Natural killer cell (primary cell): ENCODE results near the gene DDR1. TPM values are rescaled to one million over a fixed set of nuclear protein-coding genes. Genes with fewer than 3 reads are reported as not detected.
"Not testable (repeated sequence)": the region's sequence is repeated elsewhere in the genome, so short reads cannot be mapped to it uniquely, and the experiment has no call there.

ENCODE experiments used
- ATAC-seq, 3 donors: fragments of 150-1000 bp in 2 of 3; fragments of 200-7000 bp in 1 of 3; cut with Tn5 transposase; 1 replicate in 1 of 3; 2 replicates in 2 of 3; pipeline ENCODE4 v1.10.0; 2021; ENCODE audit warnings: mild to moderate bottlenecking in 2 of 3, moderate library complexity in 2 of 3
- DNase-seq, 2 donors: peaks; one replicate each; pipeline versions ENCODE4 v3.0.0 to v3.0.0-alpha.2; 2013 to 2021; ENCODE audit warnings: mixed read lengths in 1 of 2
- H3K27ac ChIP-seq: one replicate; pipeline ENCODE4 v1.5.1; 2013; ENCODE audit warnings: mild to moderate bottlenecking, low read length
- H3K27me3 ChIP-seq: one replicate; pipeline ENCODE4 v1.6.1; 2013; ENCODE audit warnings: low read length; ENCODE audit not compliant: control insufficient read depth, insufficient read depth
- H3K36me3 ChIP-seq: one replicate; pipeline ENCODE4 v1.6.1; 2013; ENCODE audit warnings: low read length; ENCODE audit not compliant: control insufficient read depth, insufficient read depth
- H3K4me1 ChIP-seq: one replicate; pipeline ENCODE4 v1.6.1; 2013; ENCODE audit warnings: low read length; ENCODE audit not compliant: control insufficient read depth, insufficient read depth
- H3K4me3 ChIP-seq: one replicate; pipeline ENCODE4 v1.5.1; 2013; ENCODE audit warnings: low read length
- H3K9me3 ChIP-seq: one replicate; pipeline ENCODE4 v1.6.1; 2013; ENCODE audit warnings: low read length; ENCODE audit not compliant: control insufficient read depth, insufficient read depth
- H3K27ac Mint-ChIP-seq, 2 donors: one replicate each; pipeline ENCODE4 v1.8.0; 2022; ENCODE audit warnings: mild to moderate bottlenecking in 2 of 2, mixed read lengths in 2 of 2, moderate library complexity in 1 of 2
- H3K27me3 Mint-ChIP-seq, 2 donors: one replicate each; pipeline ENCODE4 v1.8.0; 2022; ENCODE audit warnings: low read depth in 2 of 2, mixed read lengths in 2 of 2
- H3K36me3 Mint-ChIP-seq: one replicate; pipeline ENCODE4 v1.8.0; 2022; ENCODE audit warnings: mixed read lengths
- H3K4me1 Mint-ChIP-seq, 2 donors: one replicate each; pipeline ENCODE4 v1.8.0; 2022; ENCODE audit warnings: mixed read lengths in 2 of 2
- H3K4me3 Mint-ChIP-seq: one replicate; pipeline ENCODE4 v1.8.0; 2022; ENCODE audit warnings: mild to moderate bottlenecking, moderate library complexity, mixed read lengths
- H3K9me3 Mint-ChIP-seq, 2 donors: one replicate each; pipeline ENCODE4 v1.8.0; 2022; ENCODE audit warnings: mixed read lengths in 2 of 2
- WGBS: methylation state at CpG from one replicate; pipeline ENCODE4 v1.1.7; 2013; ENCODE audit warnings: missing lambda C conversion rate; ENCODE audit not compliant: insufficient coverage; 5-methylcytosine and 5-hydroxymethylcytosine counted together
- intact Hi-C: fragments of 100-400 bp; cut with micrococcal nuclease; formaldehyde crosslinking; loops from one replicate; pipeline ENCODE4 v1.14.2; 2022
- total RNA-seq, 4 donors: library from RNA; stranded (reverse); fragments of 120-200 nt in 1 of 4; gene quantifications; one replicate each; pipeline versions ENCODE4 v1.2.3 to v1.2.4, GENCODE V29; 2013 to 2022
- TF ChIP-seq, protein P1 (sequence below): fragments of 200-600 bp; IDR thresholded peaks from one replicate; pipeline ENCODE4 v1.8.0; 2022; ENCODE audit warnings: antibody characterized with exemption

DDR1 gene
- total RNA-seq, 3 donors from 2014 or later (not counting 1 experiment from before 2014, with no cell fraction given): 2.6 to 7.4 (median 5.2) TPM

DNA sequence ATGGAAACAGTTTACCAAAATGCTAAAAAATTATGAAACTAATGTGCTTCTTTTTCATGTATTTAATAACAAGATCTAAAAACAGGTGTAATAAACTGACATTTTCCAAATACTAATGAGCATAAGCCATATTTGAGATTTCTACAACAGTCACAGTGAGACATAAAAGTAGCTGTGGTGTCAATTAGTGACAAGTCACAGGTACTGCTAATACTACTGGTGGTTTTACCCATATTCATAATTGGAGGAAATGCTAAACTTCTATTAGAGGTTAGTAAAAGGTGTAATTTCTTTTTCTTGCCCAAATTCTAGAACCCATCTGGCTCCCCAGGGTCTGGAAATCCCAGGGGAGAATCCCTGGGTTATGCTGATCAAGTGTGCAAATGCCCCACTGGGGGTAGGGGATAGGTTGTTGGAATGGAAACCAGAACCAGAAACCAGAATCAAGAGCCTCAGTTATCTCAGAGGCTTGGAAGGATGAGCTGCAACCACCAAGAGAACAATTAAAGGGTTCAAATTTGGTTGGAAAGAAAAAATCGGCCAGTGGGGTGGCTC, 16.6 kb downstream of the DDR1 start:
- H3K9me3 ChIP-seq: no peaks in the 10 kb centered on the region
- TF ChIP-seq, protein P1, sequence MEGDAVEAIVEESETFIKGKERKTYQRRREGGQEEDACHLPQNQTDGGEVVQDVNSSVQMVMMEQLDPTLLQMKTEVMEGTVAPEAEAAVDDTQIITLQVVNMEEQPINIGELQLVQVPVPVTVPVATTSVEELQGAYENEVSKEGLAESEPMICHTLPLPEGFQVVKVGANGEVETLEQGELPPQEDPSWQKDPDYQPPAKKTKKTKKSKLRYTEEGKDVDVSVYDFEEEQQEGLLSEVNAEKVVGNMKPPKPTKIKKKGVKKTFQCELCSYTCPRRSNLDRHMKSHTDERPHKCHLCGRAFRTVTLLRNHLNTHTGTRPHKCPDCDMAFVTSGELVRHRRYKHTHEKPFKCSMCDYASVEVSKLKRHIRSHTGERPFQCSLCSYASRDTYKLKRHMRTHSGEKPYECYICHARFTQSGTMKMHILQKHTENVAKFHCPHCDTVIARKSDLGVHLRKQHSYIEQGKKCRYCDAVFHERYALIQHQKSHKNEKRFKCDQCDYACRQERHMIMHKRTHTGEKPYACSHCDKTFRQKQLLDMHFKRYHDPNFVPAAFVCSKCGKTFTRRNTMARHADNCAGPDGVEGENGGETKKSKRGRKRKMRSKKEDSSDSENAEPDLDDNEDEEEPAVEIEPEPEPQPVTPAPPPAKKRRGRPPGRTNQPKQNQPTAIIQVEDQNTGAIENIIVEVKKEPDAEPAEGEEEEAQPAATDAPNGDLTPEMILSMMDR: no peak
- H3K36me3 ChIP-seq: no peaks in the 10 kb centered on the region
- H3K4me1 ChIP-seq: no peaks in the 10 kb centered on the region
- H3K4me3 Mint-ChIP-seq: no peak overlapping the region
- H3K4me1 Mint-ChIP-seq: no peaks in the 10 kb centered on the region
- intact Hi-C loops: no loop called here
- WGBS: 86% methylated on average over 1 of the region's 1 CpG
- no peak overlapping the region for H3K27ac ChIP-seq
- H3K4me3 ChIP-seq: no peak overlapping the region
- H3K27me3 Mint-ChIP-seq: peaks cover 0 to 8% of the 10 kb centered on the region in 2 donors
- DNase-seq (no peak), ATAC-seq (no peak)
- no peak overlapping the region for H3K27ac Mint-ChIP-seq
- no peaks in the 10 kb centered on the region for H3K27me3 ChIP-seq
- no peaks in the 10 kb centered on the region for H3K9me3 Mint-ChIP-seq
- H3K36me3 Mint-ChIP-seq: no peaks in the 10 kb centered on the region

DNA sequence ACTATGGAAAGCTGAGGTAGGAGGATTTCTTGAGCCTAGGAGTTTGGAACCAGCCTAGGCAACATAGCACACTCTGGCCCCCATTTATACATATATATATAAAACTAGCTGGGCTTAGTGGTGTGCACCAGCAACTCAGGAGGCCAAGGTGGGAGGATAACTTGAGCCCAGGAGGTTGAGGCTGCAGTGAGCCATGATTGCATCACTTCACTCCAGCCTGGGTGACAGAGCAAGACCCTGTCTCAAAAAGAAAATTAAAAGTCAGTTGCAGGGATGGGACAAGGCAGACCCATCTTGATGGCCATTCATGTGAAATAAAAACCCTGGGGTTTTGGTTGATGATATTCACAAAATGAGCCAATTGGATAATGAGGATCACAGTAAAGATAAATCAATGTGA, 17.1 kb downstream of the DDR1 start:
- Mint-ChIP-seq H3K27me3 (peaks cover 0 to 7% of the 10 kb centered on the region in 2 donors), H3K27ac (no peak overlapping the region), H3K9me3 (no peaks in the 10 kb centered on the region), H3K4me3 (no peak overlapping the region), H3K4me1 (no peaks in the 10 kb centered on the region), H3K36me3 (no peaks in the 10 kb centered on the region)
- DNase-seq (no peak), ATAC-seq (no peak)
- no peak overlapping the region for H3K27ac ChIP-seq
- no peak overlapping the region for H3K4me3 ChIP-seq
- intact Hi-C loops: no loop called here
- H3K36me3 ChIP-seq: no peaks in the 10 kb centered on the region
- no peaks in the 10 kb centered on the region for H3K9me3 ChIP-seq
- no peaks in the 10 kb centered on the region for H3K27me3 ChIP-seq
- TF ChIP-seq, protein P1: no peak
- H3K4me1 ChIP-seq: no peaks in the 10 kb centered on the region

DNA sequence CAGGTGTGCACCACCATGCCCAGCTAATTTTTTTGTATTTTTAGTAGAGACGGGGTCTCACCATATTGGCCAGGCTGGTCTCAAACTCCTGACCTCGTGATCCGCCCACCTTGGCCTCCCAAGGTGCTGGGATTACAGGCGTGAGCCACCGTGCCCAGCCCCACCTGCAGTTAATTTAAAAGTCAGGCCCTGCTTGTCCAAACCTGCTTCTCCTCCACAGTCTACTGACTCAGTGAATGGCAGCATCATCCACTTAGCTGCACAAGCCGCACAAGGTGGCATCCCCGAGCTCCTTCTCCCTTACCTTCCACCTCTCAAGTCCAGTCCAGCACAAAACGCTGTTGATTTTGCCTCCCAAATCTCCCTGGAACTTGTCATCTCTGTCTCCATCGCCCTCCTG, 17.9 kb downstream of the DDR1 start:
- H3K27ac ChIP-seq, H3K4me1 ChIP-seq, H3K36me3 ChIP-seq, H3K27ac Mint-ChIP-seq, H3K9me3 Mint-ChIP-seq, H3K4me3 Mint-ChIP-seq, H3K4me3 ChIP-seq, H3K27me3 ChIP-seq, intact Hi-C loops, DNase-seq, H3K36me3 Mint-ChIP-seq, H3K27me3 Mint-ChIP-seq, H3K9me3 ChIP-seq, H3K4me1 Mint-ChIP-seq, ATAC-seq: not testable (repeated sequence)
- WGBS: 89% methylated on average over 9 of the region's 9 CpGs

DNA sequence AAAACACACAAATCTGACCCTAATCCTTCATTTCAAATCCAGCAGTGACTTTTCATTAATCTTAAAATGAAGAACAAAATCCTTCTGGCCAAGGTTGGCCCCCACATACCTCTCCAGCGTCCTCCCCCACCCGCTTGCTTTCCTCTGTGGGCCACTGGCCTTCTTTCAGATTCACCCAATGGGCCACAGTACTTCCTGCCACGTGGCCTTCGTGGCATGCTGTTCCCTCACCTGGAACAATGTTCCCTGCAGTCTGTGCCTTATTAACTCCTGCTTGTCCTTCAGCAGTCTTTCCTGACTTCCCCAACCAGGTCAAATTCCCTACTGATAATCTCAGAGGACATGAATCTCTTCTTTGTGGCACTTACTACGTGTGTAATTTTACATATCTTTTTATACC, 18.4 kb downstream of the DDR1 start:
- Histone ChIP-seq H3K9me3 (no peaks in the 10 kb centered on the region), H3K27me3 (no peaks in the 10 kb centered on the region), H3K27ac (no peak overlapping the region), H3K4me1 (peaks cover 5% of the 10 kb centered on the region), H3K36me3 (no peaks in the 10 kb centered on the region), H3K4me3 (no peak overlapping the region)
- H3K27me3 Mint-ChIP-seq: peaks cover 0 to 7% of the 10 kb centered on the region in 2 donors
- no peak overlapping the region for H3K4me3 Mint-ChIP-seq
- intact Hi-C loops: no loop called here
- 39% methylated on average over 5 of the region's 5 CpGs for whole genome bisulfite sequencing
- TF ChIP-seq, protein P1: no peak
- no peak for ATAC-seq
- DNase-seq: no peak
- no peak overlapping the region for H3K27ac Mint-ChIP-seq
- peaks cover 1 to 2% of the 10 kb centered on the region in 2 donors for H3K4me1 Mint-ChIP-seq
- H3K9me3 Mint-ChIP-seq: no peaks in the 10 kb centered on the region
- H3K36me3 Mint-ChIP-seq: no peaks in the 10 kb centered on the region
